OCI-LY3 (cell line): ENCODE results near the gene VTA1.

ENCODE experiments used
- H2AFZ ChIP-seq: fragments of 200-600, 300-600 bp; shearing (Covaris generic); 2 replicates; pipeline ENCODE4 v1.6.0; 2014; ENCODE audit warnings: antibody characterized with exemption, low read depth, low read length
- H3K27ac ChIP-seq: fragments of 200-600, 300-600 bp; sonication (generic); 2 replicates; pipeline ENCODE4 v1.5.1; 2014; ENCODE audit warnings: mild to moderate bottlenecking, low read length, moderate library complexity, mixed read lengths
- H3K27me3 ChIP-seq: fragments of 200-600, 300-600 bp; sonication (generic); 2 replicates; pipeline ENCODE4 v1.6.1; 2014; ENCODE audit warnings: low read depth, low read length, mixed read lengths
- H3K36me3 ChIP-seq: fragments of 200-600, 300-600 bp; sonication (generic); replicated peaks from 2 replicates; pipeline ENCODE3; 2014; ENCODE audit warnings: low read depth, low read length, mixed read lengths
- H3K4me1 ChIP-seq: fragments of 300-600, 200-600 bp; sonication (generic); 2 replicates; pipeline ENCODE4 v1.6.1; 2014; ENCODE audit warnings: low read length, mixed read lengths
- H3K4me2 ChIP-seq: fragments of 200-600, 300-600 bp; sonication (generic); 2 replicates; pipeline ENCODE4 v1.6.1; 2014; ENCODE audit warnings: low read length, mixed read lengths
- H3K4me3 ChIP-seq: fragments of 300-600, 200-600 bp; sonication (generic); 2 replicates; pipeline ENCODE4 v1.5.1; 2014; ENCODE audit warnings: antibody characterized with exemption, mild to moderate bottlenecking, low read length, moderate library complexity
- H3K79me2 ChIP-seq: fragments of 300-600, 200-600 bp; shearing (Covaris generic); 2 replicates; pipeline ENCODE4 v1.6.1; 2014; ENCODE audit warnings: mild to moderate bottlenecking, low read length, mixed read lengths
- H3K9ac ChIP-seq: fragments of 300-600, 200-600 bp; shearing (Covaris generic); 2 replicates; pipeline ENCODE4 v1.6.0; 2014; ENCODE audit warnings: mild to moderate bottlenecking, low read length, moderate library complexity
- H3K9me3 ChIP-seq: fragments of 200-600, 300-600 bp; shearing (Covaris generic); 2 replicates; pipeline ENCODE4 v1.6.1; 2014; ENCODE audit warnings: low read length, mixed read lengths; ENCODE audit not compliant: insufficient read depth
- H4K20me1 ChIP-seq: fragments of 200-600, 300-600 bp; sonication (generic); 2 replicates; pipeline ENCODE4 v1.6.1; 2016; ENCODE audit warnings: low read length, mixed read lengths; ENCODE audit not compliant: insufficient read depth
- EZH2phosphoT487 ChIP-seq: fragments of 200-600 bp; shearing (Covaris generic); IDR thresholded peaks from 2 replicates; pipeline ENCODE4 v1.6.1; 2018; ENCODE audit warnings: antibody characterized with exemption, mixed run types, low read depth
- TF ChIP-seq, protein P1 (sequence below): fragments of 200-600, 300-600 bp; sonication (generic); IDR thresholded peaks from 2 replicates; pipeline ENCODE4 v1.5.1; 2014; ENCODE audit warnings: antibody characterized with exemption, low read length, low read depth

Gene VTA1

DNA sequence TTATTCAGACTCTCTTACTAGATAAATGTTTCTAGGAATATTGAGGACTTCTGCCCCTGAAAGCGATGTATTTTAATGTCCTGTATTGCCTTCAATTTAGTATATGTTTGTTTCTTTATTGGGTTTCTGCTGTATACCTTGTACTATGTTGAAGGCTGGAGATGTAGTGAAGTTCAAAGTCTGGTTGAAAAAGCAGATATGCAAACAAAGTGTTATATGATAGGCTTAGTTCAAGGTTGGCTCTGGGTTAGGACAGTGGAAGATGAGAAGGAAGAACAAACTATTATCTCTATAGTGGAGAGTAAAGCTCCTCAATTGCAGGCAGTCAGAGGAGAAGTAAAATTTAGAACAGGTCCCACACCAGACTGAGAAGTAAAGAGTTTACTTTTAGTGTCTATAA lies 118.4 kb downstream of the VTA1 start:
- no peaks in the 10 kb centered on the region for H3K27me3 ChIP-seq
- H3K79me2 ChIP-seq: no peaks in the 10 kb centered on the region
- no peaks in the 10 kb centered on the region for H3K4me1 ChIP-seq
- H3K36me3 ChIP-seq: no peaks in the 10 kb centered on the region
- no peak overlapping the region for H2AFZ ChIP-seq
- TF ChIP-seq, protein P1, sequence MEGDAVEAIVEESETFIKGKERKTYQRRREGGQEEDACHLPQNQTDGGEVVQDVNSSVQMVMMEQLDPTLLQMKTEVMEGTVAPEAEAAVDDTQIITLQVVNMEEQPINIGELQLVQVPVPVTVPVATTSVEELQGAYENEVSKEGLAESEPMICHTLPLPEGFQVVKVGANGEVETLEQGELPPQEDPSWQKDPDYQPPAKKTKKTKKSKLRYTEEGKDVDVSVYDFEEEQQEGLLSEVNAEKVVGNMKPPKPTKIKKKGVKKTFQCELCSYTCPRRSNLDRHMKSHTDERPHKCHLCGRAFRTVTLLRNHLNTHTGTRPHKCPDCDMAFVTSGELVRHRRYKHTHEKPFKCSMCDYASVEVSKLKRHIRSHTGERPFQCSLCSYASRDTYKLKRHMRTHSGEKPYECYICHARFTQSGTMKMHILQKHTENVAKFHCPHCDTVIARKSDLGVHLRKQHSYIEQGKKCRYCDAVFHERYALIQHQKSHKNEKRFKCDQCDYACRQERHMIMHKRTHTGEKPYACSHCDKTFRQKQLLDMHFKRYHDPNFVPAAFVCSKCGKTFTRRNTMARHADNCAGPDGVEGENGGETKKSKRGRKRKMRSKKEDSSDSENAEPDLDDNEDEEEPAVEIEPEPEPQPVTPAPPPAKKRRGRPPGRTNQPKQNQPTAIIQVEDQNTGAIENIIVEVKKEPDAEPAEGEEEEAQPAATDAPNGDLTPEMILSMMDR: no peak
- TF ChIP-seq EZH2phosphoT487: no peak
- H4K20me1 ChIP-seq: no peaks in the 10 kb centered on the region
- no peak overlapping the region for H3K4me2 ChIP-seq
- H3K27ac ChIP-seq: no peak overlapping the region
- no peak overlapping the region for H3K4me3 ChIP-seq
- H3K9ac ChIP-seq: no peak overlapping the region
- no peaks in the 10 kb centered on the region for H3K9me3 ChIP-seq

DNA sequence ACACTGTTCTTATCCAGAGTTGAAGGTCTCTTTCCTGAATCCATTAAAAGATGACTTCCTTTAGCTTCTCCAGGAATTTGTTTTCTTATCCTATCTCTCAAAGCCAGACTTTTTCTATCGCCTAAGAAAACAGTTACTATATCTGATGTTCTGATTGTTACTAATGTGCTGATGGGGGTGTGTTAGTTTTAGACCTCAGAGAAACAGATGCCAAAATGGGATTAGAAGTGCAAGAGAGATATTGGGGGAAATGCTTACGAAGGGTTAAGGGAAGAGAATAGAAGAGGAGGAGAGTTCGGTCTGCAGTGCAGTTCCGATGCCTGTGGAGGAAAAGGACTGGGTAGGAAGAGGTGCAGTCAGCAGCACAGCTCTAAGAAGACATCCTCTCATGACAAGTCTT lies 119.0 kb downstream of the VTA1 start:
- no peak overlapping the region for H3K9ac ChIP-seq
- no peaks in the 10 kb centered on the region for H3K9me3 ChIP-seq
- no peaks in the 10 kb centered on the region for H3K4me1 ChIP-seq
- H3K79me2 ChIP-seq: no peaks in the 10 kb centered on the region
- H4K20me1 ChIP-seq: no peaks in the 10 kb centered on the region
- H3K4me3 ChIP-seq: no peak overlapping the region
- H2AFZ ChIP-seq: no peak overlapping the region
- no peak overlapping the region for H3K4me2 ChIP-seq
- H3K27ac ChIP-seq: no peak overlapping the region
- no peaks in the 10 kb centered on the region for H3K36me3 ChIP-seq
- TF ChIP-seq, protein P1: no peak
- TF ChIP-seq EZH2phosphoT487: no peak
- no peaks in the 10 kb centered on the region for H3K27me3 ChIP-seq

DNA sequence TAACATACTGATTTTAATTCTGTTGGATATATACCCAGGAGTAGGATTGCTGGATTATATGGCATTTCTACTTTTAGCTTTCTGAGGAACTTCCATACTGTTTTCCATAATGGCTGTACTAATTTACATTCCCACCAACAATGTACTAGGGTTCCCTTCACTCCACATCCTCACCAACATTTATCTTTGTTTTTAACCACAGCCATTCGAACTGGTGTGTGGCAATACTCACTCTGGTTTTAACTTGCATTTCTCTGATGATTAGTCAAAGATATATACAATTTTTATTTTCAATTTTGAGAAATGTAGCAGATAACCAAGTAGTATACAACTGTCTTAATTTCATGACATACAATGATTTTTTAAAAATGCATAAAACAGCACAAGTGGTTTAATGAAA lies 124.4 kb downstream of the VTA1 start:
- Histone ChIP-seq H3K36me3 (no peaks in the 10 kb centered on the region), H3K4me3 (no peak overlapping the region), H3K79me2 (no peaks in the 10 kb centered on the region), H4K20me1 (no peaks in the 10 kb centered on the region), H3K9ac (no peak overlapping the region), H3K27ac (no peak overlapping the region), H3K9me3 (no peaks in the 10 kb centered on the region), H3K4me2 (no peak overlapping the region), H3K4me1 (peaks cover 4% of the 10 kb centered on the region; the same call in 1 of the 2 replicates), H2AFZ (no peak overlapping the region), H3K27me3 (no peaks in the 10 kb centered on the region)
- no peak for TF ChIP-seq EZH2phosphoT487
- TF ChIP-seq, protein P1: no peak
